ENCODE measurements around the gene HSPBAP1.

The HSPBAP1 gene

DNA sequence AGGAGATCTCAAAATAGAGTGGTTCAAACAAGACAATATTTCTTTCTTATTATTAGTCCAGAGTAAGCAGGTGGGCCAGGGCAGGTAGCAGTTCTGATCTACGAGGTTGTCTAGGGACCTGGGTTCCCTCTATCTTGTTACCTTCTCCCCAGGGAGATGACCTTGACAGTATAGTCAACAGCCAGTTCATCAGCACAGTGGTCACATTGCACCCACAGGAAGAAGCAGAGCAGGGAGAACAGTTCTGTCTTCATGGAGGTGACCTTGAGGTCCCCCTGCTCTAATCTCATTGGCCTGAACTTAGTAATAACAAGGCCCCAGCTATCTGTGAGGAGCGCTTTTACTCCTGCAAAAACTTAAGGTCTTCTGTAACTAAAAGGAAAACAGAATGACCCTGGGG lies 23.0 kb upstream of the HSPBAP1 start:
- no peak overlapping the region for H3K27ac ChIP-seq
- TF ChIP-seq, protein P1, sequence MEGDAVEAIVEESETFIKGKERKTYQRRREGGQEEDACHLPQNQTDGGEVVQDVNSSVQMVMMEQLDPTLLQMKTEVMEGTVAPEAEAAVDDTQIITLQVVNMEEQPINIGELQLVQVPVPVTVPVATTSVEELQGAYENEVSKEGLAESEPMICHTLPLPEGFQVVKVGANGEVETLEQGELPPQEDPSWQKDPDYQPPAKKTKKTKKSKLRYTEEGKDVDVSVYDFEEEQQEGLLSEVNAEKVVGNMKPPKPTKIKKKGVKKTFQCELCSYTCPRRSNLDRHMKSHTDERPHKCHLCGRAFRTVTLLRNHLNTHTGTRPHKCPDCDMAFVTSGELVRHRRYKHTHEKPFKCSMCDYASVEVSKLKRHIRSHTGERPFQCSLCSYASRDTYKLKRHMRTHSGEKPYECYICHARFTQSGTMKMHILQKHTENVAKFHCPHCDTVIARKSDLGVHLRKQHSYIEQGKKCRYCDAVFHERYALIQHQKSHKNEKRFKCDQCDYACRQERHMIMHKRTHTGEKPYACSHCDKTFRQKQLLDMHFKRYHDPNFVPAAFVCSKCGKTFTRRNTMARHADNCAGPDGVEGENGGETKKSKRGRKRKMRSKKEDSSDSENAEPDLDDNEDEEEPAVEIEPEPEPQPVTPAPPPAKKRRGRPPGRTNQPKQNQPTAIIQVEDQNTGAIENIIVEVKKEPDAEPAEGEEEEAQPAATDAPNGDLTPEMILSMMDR (conservative IDR thresholded peaks at IDR 0.05) = no peak
- no peak for TF ChIP-seq ZFX (IDR thresholded peaks at IDR 0.05)

DNA sequence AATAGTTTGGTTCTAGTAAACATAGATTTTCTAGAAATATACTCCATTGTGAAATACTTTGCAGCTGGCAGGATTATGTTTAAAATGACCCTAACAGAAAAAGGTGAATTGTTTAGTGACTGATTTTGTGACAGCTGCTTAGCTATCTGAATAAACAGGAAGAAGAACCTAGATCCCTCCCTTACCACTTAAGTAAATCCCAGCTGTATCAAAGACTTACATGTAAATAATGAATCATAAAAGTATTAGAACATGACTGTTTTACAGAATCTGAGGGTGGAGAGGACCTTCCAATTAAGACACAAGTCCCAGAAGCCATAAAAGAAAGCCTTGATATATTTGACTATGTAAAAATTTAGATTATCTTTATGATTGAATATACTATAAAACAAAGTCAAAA lies 17.1 kb upstream of the HSPBAP1 start:
- H3K27ac ChIP-seq = no peak overlapping the region
- TF ChIP-seq ZFX (IDR thresholded peaks at IDR 0.05) = no peak
- TF ChIP-seq, protein P1 (conservative IDR thresholded peaks at IDR 0.05) = no peak

- TF ChIP-seq, protein P1 (conservative IDR thresholded peaks at IDR 0.05) = no peak
- TF ChIP-seq ZFX (IDR thresholded peaks at IDR 0.05) = no peak
- no peak overlapping the region for H3K27ac ChIP-seq
Measured at GRCh38 chr3:122803977-122804376, 10.3 kb upstream of the HSPBAP1 start.

GRCh38 chr3:122802323-122802722 lies 8.7 kb upstream of the HSPBAP1 start:
- no peak for TF ChIP-seq ZFX (IDR thresholded peaks at IDR 0.05)
- TF ChIP-seq, protein P1 (conservative IDR thresholded peaks at IDR 0.05) = no peak
- H3K27ac ChIP-seq = no peak overlapping the region

GRCh38 chr3:122800706-122801237 lies 7.1 kb upstream of the HSPBAP1 start:
- TF ChIP-seq, protein P1 (conservative IDR thresholded peaks at IDR 0.05) = no peak
- TF ChIP-seq ZFX (IDR thresholded peaks at IDR 0.05) = no peak
- no peak overlapping the region for H3K27ac ChIP-seq

- TF ChIP-seq ZFX (IDR thresholded peaks at IDR 0.05) = no peak
- TF ChIP-seq, protein P1 (conservative IDR thresholded peaks at IDR 0.05) = no peak
- H3K27ac ChIP-seq = no peak overlapping the region
Measured at GRCh38 chr3:122800031-122800430, 6.4 kb upstream of the HSPBAP1 start.

DNA sequence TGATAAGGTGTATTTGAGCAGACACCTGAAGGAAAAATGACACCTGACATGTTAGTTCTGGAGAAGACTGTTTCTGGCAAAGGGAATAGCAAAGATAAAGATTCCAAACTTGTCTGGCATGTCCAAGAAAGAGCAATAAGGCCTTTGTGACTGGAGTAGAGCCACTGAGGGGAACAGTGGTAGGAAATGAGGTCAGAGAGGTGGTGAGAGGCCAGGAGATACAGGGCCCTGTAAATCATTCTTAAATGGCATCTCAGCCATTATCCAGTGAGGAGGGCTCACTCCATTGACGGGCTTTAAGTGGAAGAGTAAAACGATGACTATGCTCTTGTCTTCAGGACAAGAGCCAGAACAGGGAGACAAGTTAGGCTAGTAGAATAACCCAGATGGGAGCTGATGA lies 5.7 kb upstream of the HSPBAP1 start:
- TF ChIP-seq ZFX (IDR thresholded peaks at IDR 0.05) = no peak
- TF ChIP-seq, protein P1 (conservative IDR thresholded peaks at IDR 0.05) = no peak
- H3K27ac ChIP-seq = no peak overlapping the region

Data from C4-2B (cell line).